HEK293 (cell line): Measurements from ENCODE around the gene AFF3.

Source experiments
- CTCF ChIA-PET: fragments of 350-600 bp; formaldehyde crosslinking; extraction: SDS; loops from one replicate; lab custom pipeline; 2021; ENCODE audit warnings: antibody characterized with exemption; lab: Yijun Ruan, JAX
- POLR2A ChIA-PET: fragments of 300-600 bp; formaldehyde crosslinking; extraction: SDS; loops from one replicate; lab custom pipeline; 2020; ENCODE audit warnings: antibody characterized with exemption, inconsistent platforms; lab: Yijun Ruan, JAX
- H3K27ac ChIP-seq: fragments of 200-500 bp; sonication (Bioruptor generic); 2 replicates; pipeline ENCODE4 v1.5.1; 2014; ENCODE audit warnings: low read depth, low read length, control low read depth, inconsistent platforms; ENCODE audit errors: extremely low read depth
- H3K36me3 ChIP-seq, 2 experiments: fragments of 200-500 bp in 1 of 2; sonication (Bioruptor generic) in 1 of 2; 1 replicate in 1 of 2; 2 replicates in 1 of 2; pipeline ENCODE4 v1.5.1; 2014 to 2017; ENCODE audit warnings: inconsistent platforms in 2 of 2, low read length in 2 of 2; ENCODE audit not compliant: control insufficient read depth in 2 of 2, insufficient read depth in 1 of 2
- H3K4me1 ChIP-seq: fragments of 200-500 bp; sonication (Bioruptor generic); 2 replicates; pipeline ENCODE4 v1.5.1; 2014; ENCODE audit warnings: mild to moderate bottlenecking, low read length, inconsistent platforms; ENCODE audit not compliant: control insufficient read depth, insufficient read depth
- H3K4me3 ChIP-seq: 2 replicates; pipeline ENCODE4 v1.5.1; 2011; ENCODE audit warnings: low read depth, mild to moderate bottlenecking, control low read depth, low read length, moderate library complexity
- H3K9me3 ChIP-seq: fragments of 200-500 bp; sonication (Bioruptor generic); 2 replicates; pipeline ENCODE4 v1.5.1; 2014; ENCODE audit warnings: low read depth, low read length, inconsistent platforms; ENCODE audit not compliant: control insufficient read depth, insufficient read depth
- KLF10 ChIP-seq: fragments of 450-650 bp; IDR thresholded peaks from 2 replicates; pipeline ENCODE4 v1.5.1; 2018; ENCODE audit warnings: missing biosample characterization, mild to moderate bottlenecking, missing genetic modification characterization
- ZIC2 ChIP-seq: fragments of 450-650 bp; formaldehyde crosslinking; IDR thresholded peaks from 2 replicates; pipeline ENCODE4 v1.5.1; 2016; ENCODE audit warnings: missing biosample characterization, missing genetic modification characterization
- ZNF114 ChIP-seq: fragments of 450-650 bp; formaldehyde crosslinking; IDR thresholded peaks from 2 replicates; pipeline ENCODE4 v1.5.0; 2017; ENCODE audit warnings: missing biosample characterization, missing genetic modification characterization
- ZNF146 ChIP-seq: fragments of 450-650 bp; formaldehyde crosslinking; IDR thresholded peaks from 2 replicates; pipeline ENCODE4 v1.5.1; 2016; ENCODE audit warnings: missing biosample characterization, missing genetic modification characterization
- ZNF174 ChIP-seq: fragments of 450-650 bp; formaldehyde crosslinking; IDR thresholded peaks from 2 replicates; pipeline ENCODE4 v1.5.0; 2017; ENCODE audit warnings: missing biosample characterization, mild to moderate bottlenecking, missing genetic modification characterization
- ZNF292 ChIP-seq: fragments of 450-650 bp; formaldehyde crosslinking; IDR thresholded peaks from 2 replicates; pipeline ENCODE4 v1.5.1; 2016; ENCODE audit warnings: low read depth, missing biosample characterization, missing genetic modification characterization, borderline replicate concordance
- ZNF324 ChIP-seq: fragments of 450-650 bp; formaldehyde crosslinking; IDR thresholded peaks from 2 replicates; pipeline ENCODE4 v1.5.1; 2016; ENCODE audit warnings: missing biosample characterization, missing genetic modification characterization
- ZNF366 ChIP-seq: fragments of 450-650 bp; formaldehyde crosslinking; conservative IDR thresholded peaks from 2 replicates; pipeline ENCODE4 v1.5.1; 2016; ENCODE audit warnings: missing biosample characterization, missing genetic modification characterization
- ZNF501 ChIP-seq: fragments of 450-650 bp; formaldehyde crosslinking; IDR thresholded peaks from 2 replicates; pipeline ENCODE4 v1.5.1; 2016; ENCODE audit warnings: missing biosample characterization, missing genetic modification characterization
- ZNF621 ChIP-seq: fragments of 450-650 bp; formaldehyde crosslinking; IDR thresholded peaks from 2 replicates; pipeline ENCODE4 v1.5.1; 2017; ENCODE audit warnings: missing biosample characterization, missing genetic modification characterization
- ZNF664 ChIP-seq: fragments of 450-650 bp; formaldehyde crosslinking; IDR thresholded peaks from 2 replicates; pipeline ENCODE4 v1.5.1; 2016; ENCODE audit warnings: missing biosample characterization, missing genetic modification characterization
- ZNF677 ChIP-seq: fragments of 450-650 bp; IDR thresholded peaks from 2 replicates; pipeline ENCODE4 v1.5.0; 2018; ENCODE audit warnings: missing biosample characterization, mild to moderate bottlenecking, missing genetic modification characterization, moderate library complexity
- ZNF701 ChIP-seq: fragments of 450-650 bp; formaldehyde crosslinking; IDR thresholded peaks from 2 replicates; pipeline ENCODE4 v1.5.1; 2016; ENCODE audit warnings: missing biosample characterization, missing genetic modification characterization
- ZNF76 ChIP-seq: fragments of 450-650 bp; formaldehyde crosslinking; IDR thresholded peaks from 2 replicates; pipeline ENCODE4; 2016; ENCODE audit warnings: low read depth, missing biosample characterization, missing genetic modification characterization, borderline replicate concordance
- ZNF792 ChIP-seq: fragments of 450-650 bp; formaldehyde crosslinking; IDR thresholded peaks from 2 replicates; pipeline ENCODE4 v1.5.1; 2016; ENCODE audit warnings: missing biosample characterization, missing genetic modification characterization
- ZNF830 ChIP-seq: fragments of 450-650 bp; IDR thresholded peaks from 2 replicates; pipeline ENCODE4 v1.5.0; 2018; ENCODE audit warnings: missing biosample characterization, missing genetic modification characterization, low read depth, mild to moderate bottlenecking, moderate library complexity
- TF ChIP-seq, protein P1 (sequence below): fragments of 450-650 bp; formaldehyde crosslinking; IDR thresholded peaks from 2 replicates; pipeline ENCODE4 v1.5.1; 2016; ENCODE audit warnings: missing biosample characterization, missing genetic modification characterization, borderline replicate concordance
- TF ChIP-seq, protein P2 (sequence below): fragments of 450-650 bp; formaldehyde crosslinking; IDR thresholded peaks from 2 replicates; pipeline ENCODE4 v1.5.1; 2016; ENCODE audit warnings: missing biosample characterization, missing genetic modification characterization
- TF ChIP-seq, protein P3 (sequence below): fragments of 450-650 bp; formaldehyde crosslinking; IDR thresholded peaks from 2 replicates; pipeline ENCODE4 v1.5.1; 2016; ENCODE audit warnings: missing biosample characterization, missing genetic modification characterization
- TF ChIP-seq, protein P4 (sequence below): fragments of 450-650 bp; formaldehyde crosslinking; IDR thresholded peaks from 2 replicates; pipeline ENCODE4 v1.5.1; 2017; ENCODE audit warnings: missing biosample characterization, missing genetic modification characterization

The AFF3 gene

DNA sequence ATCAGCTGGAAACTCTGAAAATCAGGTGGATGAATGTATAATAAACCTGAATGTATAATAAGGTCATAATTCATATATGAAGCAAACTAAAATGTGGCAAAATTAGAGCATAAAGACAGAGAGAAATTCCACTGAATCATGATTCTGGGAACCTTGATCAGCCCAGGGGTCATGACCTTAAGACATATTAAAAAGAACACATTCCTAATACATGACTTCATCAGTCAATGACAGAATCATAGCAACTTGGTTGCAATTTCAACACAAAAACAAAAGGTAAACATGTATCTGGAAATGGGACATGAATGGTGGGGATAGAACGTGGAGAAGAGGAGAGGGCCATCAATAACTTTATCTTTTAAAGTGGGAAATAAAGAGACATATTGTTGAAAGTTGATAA, 17.6 kb downstream of the AFF3 start:
- POLR2A ChIA-PET, result no interaction called here
- no peak for TF ChIP-seq ZNF292
- no peaks in the 10 kb centered on the region for H3K9me3 ChIP-seq

DNA sequence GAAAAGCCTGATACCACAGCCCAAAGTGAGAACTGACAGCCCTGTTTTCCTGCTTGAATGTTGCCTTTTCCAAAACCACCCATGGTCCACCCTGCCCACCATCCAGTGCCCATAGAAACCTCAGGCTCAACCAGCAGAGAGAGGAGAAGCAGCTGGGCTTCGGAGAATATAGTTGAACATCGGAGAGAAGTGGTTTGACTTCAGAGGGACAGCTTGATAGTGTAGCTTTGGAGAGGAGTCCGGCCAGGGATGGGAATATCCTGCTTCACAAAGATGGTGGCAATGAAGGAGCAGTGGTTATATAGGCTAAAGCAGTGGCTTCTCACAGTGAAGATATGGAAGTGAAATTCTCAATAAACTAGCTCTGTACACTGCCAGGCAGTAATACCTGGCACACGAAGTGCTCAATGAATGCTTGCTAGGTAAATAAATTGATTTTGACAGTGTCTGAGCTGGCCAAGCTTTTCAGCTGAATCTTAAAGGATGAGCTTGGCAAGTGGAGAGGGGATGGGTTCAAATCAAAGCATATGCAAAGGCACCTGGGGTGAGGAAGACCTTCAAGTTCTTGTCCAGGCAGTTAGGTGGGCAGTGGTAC, 21.2 kb downstream of the AFF3 start:
- no peaks in the 10 kb centered on the region for H3K4me1 ChIP-seq
- no peak overlapping the region for H3K4me3 ChIP-seq
- H3K9me3 ChIP-seq, result no peaks in the 10 kb centered on the region
- POLR2A ChIA-PET, result no interaction called here
- H3K27ac ChIP-seq, result no peak overlapping the region
- H3K36me3 ChIP-seq, result no peaks in the 10 kb centered on the region
- CTCF ChIA-PET, result no interaction called here
- TF ChIP-seq ZNF792, result no peak
- no peak for TF ChIP-seq ZNF324
- TF ChIP-seq ZNF366, result no peak
- no peak for TF ChIP-seq KLF10 (tag by site-specific recombination)
- TF ChIP-seq ZNF830 (tag by site-specific recombination), result no peak
- TF ChIP-seq, protein P1, sequence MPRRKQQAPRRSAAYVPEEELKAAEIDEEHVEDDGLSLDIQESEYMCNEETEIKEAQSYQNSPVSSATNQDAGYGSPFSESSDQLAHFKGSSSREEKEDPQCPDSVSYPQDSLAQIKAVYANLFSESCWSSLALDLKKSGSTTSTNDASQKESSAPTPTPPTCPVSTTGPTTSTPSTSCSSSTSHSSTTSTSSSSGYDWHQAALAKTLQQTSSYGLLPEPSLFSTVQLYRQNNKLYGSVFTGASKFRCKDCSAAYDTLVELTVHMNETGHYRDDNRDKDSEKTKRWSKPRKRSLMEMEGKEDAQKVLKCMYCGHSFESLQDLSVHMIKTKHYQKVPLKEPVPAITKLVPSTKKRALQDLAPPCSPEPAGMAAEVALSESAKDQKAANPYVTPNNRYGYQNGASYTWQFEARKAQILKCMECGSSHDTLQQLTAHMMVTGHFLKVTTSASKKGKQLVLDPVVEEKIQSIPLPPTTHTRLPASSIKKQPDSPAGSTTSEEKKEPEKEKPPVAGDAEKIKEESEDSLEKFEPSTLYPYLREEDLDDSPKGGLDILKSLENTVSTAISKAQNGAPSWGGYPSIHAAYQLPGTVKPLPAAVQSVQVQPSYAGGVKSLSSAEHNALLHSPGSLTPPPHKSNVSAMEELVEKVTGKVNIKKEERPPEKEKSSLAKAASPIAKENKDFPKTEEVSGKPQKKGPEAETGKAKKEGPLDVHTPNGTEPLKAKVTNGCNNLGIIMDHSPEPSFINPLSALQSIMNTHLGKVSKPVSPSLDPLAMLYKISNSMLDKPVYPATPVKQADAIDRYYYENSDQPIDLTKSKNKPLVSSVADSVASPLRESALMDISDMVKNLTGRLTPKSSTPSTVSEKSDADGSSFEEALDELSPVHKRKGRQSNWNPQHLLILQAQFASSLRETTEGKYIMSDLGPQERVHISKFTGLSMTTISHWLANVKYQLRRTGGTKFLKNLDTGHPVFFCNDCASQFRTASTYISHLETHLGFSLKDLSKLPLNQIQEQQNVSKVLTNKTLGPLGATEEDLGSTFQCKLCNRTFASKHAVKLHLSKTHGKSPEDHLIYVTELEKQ, result no peak
- no peak for TF ChIP-seq ZNF146

More for the DNA sequence above, 17.6 kb downstream of the AFF3 start:
- no peaks in the 10 kb centered on the region for H3K36me3 ChIP-seq
- CTCF ChIA-PET, result no interaction called here
- no peak overlapping the region for H3K4me3 ChIP-seq
- no peaks in the 10 kb centered on the region for H3K4me1 ChIP-seq
- no peak overlapping the region for H3K27ac ChIP-seq

DNA sequence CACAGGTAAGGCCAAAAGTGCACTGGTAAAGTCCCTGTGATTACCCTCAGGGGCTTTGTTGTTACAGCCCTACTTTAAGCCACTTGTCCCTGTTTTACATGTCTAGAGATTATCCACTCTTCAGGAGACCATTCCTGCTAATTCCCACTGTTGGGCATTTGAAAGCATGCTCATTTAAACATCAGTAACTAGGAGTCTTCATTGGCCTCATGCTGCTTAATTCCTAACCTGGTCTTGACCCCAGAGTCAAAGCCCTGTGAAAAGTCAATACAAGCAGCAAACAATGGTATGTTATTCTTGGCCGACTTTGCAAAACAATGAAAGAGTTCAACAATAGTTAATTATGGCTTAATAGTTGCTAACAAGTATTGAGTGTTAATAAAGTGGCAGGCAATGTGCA, 23.2 kb downstream of the AFF3 start:
- no peak overlapping the region for H3K4me3 ChIP-seq
- no peaks in the 10 kb centered on the region for H3K4me1 ChIP-seq
- POLR2A ChIA-PET, result no interaction called here
- H3K9me3 ChIP-seq, result no peaks in the 10 kb centered on the region
- H3K27ac ChIP-seq, result no peak overlapping the region
- no peaks in the 10 kb centered on the region for H3K36me3 ChIP-seq
- TF ChIP-seq ZNF114 (tag by site-specific recombination) (no peak), ZIC2 (tag by site-specific recombination) (peak; percentile 15; the same call in 1 of the 2 replicates)
- CTCF ChIA-PET, result no interaction called here

DNA sequence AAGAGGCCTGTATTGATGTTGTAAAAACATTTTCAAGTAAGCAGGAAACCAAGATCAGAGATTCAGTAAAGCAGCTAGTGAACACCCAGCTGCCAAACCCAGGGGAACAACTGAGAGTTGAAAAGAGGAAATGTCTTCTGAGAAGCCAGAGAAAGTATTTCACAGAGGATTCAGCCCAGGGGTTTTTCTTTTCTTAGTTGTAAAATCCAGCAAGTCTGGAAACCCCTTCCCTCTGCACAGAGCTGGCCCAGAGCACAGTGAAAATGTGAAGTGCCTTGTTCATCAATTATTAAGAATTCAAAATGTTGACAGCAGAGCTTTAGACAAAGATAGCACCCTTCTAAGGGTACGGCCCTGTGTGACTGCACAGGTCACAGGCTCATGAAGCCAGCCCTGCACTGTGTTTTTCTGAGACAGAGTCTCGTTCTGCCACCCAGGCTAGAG, 28.4 kb downstream of the AFF3 start:
- CTCF ChIA-PET, result interaction anchor here (0.5 kb wide), 1 partner anchor 126 kb away, joined by 7 read pairs; no protein-coding TSS in a partner anchor
- TF ChIP-seq ZNF677 (tag by site-specific recombination), result no peak
- no peak for TF ChIP-seq ZNF701 (tag by site-specific recombination)
- TF ChIP-seq ZNF76 (tag by site-specific recombination), result no peak
- TF ChIP-seq ZNF621 (tag by site-specific recombination), result no peak
- TF ChIP-seq, protein P2, sequence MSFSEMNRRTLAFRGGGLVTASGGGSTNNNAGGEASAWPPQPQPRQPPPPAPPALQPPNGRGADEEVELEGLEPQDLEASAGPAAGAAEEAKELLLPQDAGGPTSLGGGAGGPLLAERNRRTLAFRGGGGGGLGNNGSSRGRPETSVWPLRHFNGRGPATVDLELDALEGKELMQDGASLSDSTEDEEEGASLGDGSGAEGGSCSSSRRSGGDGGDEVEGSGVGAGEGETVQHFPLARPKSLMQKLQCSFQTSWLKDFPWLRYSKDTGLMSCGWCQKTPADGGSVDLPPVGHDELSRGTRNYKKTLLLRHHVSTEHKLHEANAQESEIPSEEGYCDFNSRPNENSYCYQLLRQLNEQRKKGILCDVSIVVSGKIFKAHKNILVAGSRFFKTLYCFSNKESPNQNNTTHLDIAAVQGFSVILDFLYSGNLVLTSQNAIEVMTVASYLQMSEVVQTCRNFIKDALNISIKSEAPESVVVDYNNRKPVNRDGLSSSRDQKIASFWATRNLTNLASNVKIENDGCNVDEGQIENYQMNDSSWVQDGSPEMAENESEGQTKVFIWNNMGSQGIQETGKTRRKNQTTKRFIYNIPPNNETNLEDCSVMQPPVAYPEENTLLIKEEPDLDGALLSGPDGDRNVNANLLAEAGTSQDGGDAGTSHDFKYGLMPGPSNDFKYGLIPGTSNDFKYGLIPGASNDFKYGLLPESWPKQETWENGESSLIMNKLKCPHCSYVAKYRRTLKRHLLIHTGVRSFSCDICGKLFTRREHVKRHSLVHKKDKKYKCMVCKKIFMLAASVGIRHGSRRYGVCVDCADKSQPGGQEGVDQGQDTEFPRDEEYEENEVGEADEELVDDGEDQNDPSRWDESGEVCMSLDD, result no peak
- TF ChIP-seq, protein P3, sequence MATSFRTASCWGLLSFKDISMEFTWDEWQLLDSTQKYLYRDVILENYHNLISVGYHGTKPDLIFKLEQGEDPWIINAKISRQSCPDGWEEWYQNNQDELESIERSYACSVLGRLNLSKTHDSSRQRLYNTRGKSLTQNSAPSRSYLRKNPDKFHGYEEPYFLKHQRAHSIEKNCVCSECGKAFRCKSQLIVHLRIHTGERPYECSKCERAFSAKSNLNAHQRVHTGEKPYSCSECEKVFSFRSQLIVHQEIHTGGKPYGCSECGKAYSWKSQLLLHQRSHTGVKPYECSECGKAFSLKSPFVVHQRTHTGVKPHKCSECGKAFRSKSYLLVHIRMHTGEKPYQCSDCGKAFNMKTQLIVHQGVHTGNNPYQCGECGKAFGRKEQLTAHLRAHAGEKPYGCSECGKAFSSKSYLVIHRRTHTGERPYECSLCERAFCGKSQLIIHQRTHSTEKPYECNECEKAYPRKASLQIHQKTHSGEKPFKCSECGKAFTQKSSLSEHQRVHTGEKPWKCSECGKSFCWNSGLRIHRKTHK, result no peak
- TF ChIP-seq KLF10 (tag by site-specific recombination), result no peak
- TF ChIP-seq, protein P4, sequence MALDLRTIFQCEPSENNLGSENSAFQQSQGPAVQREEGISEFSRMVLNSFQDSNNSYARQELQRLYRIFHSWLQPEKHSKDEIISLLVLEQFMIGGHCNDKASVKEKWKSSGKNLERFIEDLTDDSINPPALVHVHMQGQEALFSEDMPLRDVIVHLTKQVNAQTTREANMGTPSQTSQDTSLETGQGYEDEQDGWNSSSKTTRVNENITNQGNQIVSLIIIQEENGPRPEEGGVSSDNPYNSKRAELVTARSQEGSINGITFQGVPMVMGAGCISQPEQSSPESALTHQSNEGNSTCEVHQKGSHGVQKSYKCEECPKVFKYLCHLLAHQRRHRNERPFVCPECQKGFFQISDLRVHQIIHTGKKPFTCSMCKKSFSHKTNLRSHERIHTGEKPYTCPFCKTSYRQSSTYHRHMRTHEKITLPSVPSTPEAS (tag by site-specific recombination), result no peak
- TF ChIP-seq ZNF664, result no peak
- TF ChIP-seq ZNF174, result no peak
- TF ChIP-seq ZNF501 (tag by site-specific recombination), result no peak

More for the DNA sequence above, 28.4 kb downstream of the AFF3 start:
- Histone ChIP-seq H3K4me3 (no peak overlapping the region), H3K36me3 (no peaks in the 10 kb centered on the region), H3K4me1 (no peaks in the 10 kb centered on the region), H3K9me3 (no peaks in the 10 kb centered on the region), H3K27ac (no peak overlapping the region)
- POLR2A ChIA-PET, result no interaction called here
